ENCODE data around the gene ANTXR2.
A peak's percentile ranks its signal among the peaks of the same experiment; 100 is the strongest.

DNA sequence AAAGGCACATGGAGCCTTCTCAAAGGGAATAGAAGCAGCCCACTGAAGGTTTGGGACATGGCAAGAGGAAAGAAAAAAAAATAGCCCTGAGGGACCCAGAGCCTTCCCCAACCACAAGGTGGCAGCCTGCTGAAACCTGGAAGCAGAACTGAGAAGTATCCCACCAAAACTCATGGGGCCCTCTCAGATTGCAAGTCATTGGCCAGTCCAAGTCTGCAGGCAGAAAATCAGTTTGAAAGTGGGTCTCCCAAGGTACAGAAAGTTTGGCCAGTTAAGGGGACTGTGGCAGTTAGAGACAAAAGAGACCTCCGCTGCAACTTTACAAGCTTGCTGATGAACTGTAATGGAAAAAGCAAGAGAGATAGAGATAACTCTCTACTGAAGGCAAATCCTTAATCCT lies 155.8 kb downstream of the ANTXR2 start:
- TF ChIP-seq, protein P1, sequence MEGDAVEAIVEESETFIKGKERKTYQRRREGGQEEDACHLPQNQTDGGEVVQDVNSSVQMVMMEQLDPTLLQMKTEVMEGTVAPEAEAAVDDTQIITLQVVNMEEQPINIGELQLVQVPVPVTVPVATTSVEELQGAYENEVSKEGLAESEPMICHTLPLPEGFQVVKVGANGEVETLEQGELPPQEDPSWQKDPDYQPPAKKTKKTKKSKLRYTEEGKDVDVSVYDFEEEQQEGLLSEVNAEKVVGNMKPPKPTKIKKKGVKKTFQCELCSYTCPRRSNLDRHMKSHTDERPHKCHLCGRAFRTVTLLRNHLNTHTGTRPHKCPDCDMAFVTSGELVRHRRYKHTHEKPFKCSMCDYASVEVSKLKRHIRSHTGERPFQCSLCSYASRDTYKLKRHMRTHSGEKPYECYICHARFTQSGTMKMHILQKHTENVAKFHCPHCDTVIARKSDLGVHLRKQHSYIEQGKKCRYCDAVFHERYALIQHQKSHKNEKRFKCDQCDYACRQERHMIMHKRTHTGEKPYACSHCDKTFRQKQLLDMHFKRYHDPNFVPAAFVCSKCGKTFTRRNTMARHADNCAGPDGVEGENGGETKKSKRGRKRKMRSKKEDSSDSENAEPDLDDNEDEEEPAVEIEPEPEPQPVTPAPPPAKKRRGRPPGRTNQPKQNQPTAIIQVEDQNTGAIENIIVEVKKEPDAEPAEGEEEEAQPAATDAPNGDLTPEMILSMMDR (IDR thresholded peaks at IDR 0.05), result peak; percentile 77
- no peak for TF ChIP-seq EZH2 (IDR thresholded peaks at IDR 0.05)
- no peak for TF ChIP-seq EZH2phosphoT487 (IDR thresholded peaks at IDR 0.05)

All from neural progenitor cell (in vitro differentiated cells).